Measurements from ENCODE around the gene TSPAN8.
"Not testable (repeated sequence)": the region's sequence is repeated elsewhere in the genome, so short reads cannot be mapped to it uniquely, and the experiment has no call there.

Gene TSPAN8

GRCh38 chr12:71186571-71187288 is 28.9 kb upstream of the TSPAN8 start:
- peaks cover 4% of the 10 kb centered on the region for H3K4me1 ChIP-seq
- H4K20me1 ChIP-seq = no peaks in the 10 kb centered on the region
- H3K9me3 ChIP-seq = no peaks in the 10 kb centered on the region
- no peak overlapping the region for H3K9ac ChIP-seq
- no peak overlapping the region for H3K4me3 ChIP-seq
- H3K4me2 ChIP-seq = no peak overlapping the region
- H3K27me3 ChIP-seq = no peaks in the 10 kb centered on the region
- no peak for TF ChIP-seq Cebpa-rat (IDR thresholded peaks at IDR 0.05)
- no peak overlapping the region for H3K27ac ChIP-seq
- H3K36me3 ChIP-seq = no peaks in the 10 kb centered on the region

GRCh38 chr12:71183846-71184245 is 26.0 kb upstream of the TSPAN8 start:
- Histone ChIP-seq H3K4me1 (no peaks in the 10 kb centered on the region), H3K27me3 (no peaks in the 10 kb centered on the region), H3K27ac (no peak overlapping the region), H3K4me3 (no peak overlapping the region), H4K20me1 (no peaks in the 10 kb centered on the region), H3K9me3 (no peaks in the 10 kb centered on the region), H3K9ac (no peak overlapping the region), H3K36me3 (no peaks in the 10 kb centered on the region), H3K4me2 (no peak overlapping the region)
- TF ChIP-seq Cebpa-rat (IDR thresholded peaks at IDR 0.05) = no peak

GRCh38 chr12:71183018-71183417 is 25.2 kb upstream of the TSPAN8 start:
- H3K9ac ChIP-seq = no peak overlapping the region
- H3K4me3 ChIP-seq = no peak overlapping the region
- H3K27me3 ChIP-seq = no peaks in the 10 kb centered on the region
- no peak overlapping the region for H3K27ac ChIP-seq
- TF ChIP-seq Cebpa-rat (IDR thresholded peaks at IDR 0.05) = no peak
- H4K20me1 ChIP-seq = no peaks in the 10 kb centered on the region
- H3K4me1 ChIP-seq = no peaks in the 10 kb centered on the region
- H3K9me3 ChIP-seq = no peaks in the 10 kb centered on the region
- H3K36me3 ChIP-seq = no peaks in the 10 kb centered on the region
- no peak overlapping the region for H3K4me2 ChIP-seq

GRCh38 chr12:71178162-71178561 is 20.4 kb upstream of the TSPAN8 start:
- no peaks in the 10 kb centered on the region for H3K9me3 ChIP-seq
- TF ChIP-seq Cebpa-rat (IDR thresholded peaks at IDR 0.05) = no peak
- H3K27ac ChIP-seq = no peak overlapping the region

GRCh38 chr12:71174825-71175224 is 17.0 kb upstream of the TSPAN8 start:
- Histone ChIP-seq H3K4me3 (no peak overlapping the region), H3K4me2 (no peak overlapping the region), H3K27me3 (no peaks in the 10 kb centered on the region), H3K4me1 (no peaks in the 10 kb centered on the region), H4K20me1 (no peaks in the 10 kb centered on the region), H3K9me3 (no peaks in the 10 kb centered on the region), H3K9ac (no peak overlapping the region), H3K27ac (no peak overlapping the region), H3K36me3 (no peaks in the 10 kb centered on the region)
- TF ChIP-seq Cebpa-rat (IDR thresholded peaks at IDR 0.05) = no peak

More at GRCh38 chr12:71178162-71178561, 20.4 kb upstream of the TSPAN8 start:
- Histone ChIP-seq H3K27me3 (no peaks in the 10 kb centered on the region), H3K4me2 (no peak overlapping the region), H4K20me1 (no peaks in the 10 kb centered on the region), H3K4me3 (no peak overlapping the region), H3K4me1 (no peaks in the 10 kb centered on the region), H3K9ac (no peak overlapping the region), H3K36me3 (no peaks in the 10 kb centered on the region)

GRCh38 chr12:71174146-71174545 is 16.3 kb upstream of the TSPAN8 start:
- Histone ChIP-seq H3K4me3 (no peak overlapping the region), H3K4me2 (no peak overlapping the region), H4K20me1 (no peaks in the 10 kb centered on the region), H3K9ac (no peak overlapping the region), H3K27ac (no peak overlapping the region), H3K36me3 (no peaks in the 10 kb centered on the region), H3K27me3 (no peaks in the 10 kb centered on the region), H3K4me1 (no peaks in the 10 kb centered on the region), H3K9me3 (no peaks in the 10 kb centered on the region)
- TF ChIP-seq Cebpa-rat (IDR thresholded peaks at IDR 0.05) = no peak

GRCh38 chr12:71170456-71170855 is 12.7 kb upstream of the TSPAN8 start:
- Histone ChIP-seq H3K27ac (no peak overlapping the region), H4K20me1 (no peaks in the 10 kb centered on the region), H3K36me3 (no peaks in the 10 kb centered on the region), H3K4me2 (no peak overlapping the region), H3K9me3 (peaks cover 14% of the 10 kb centered on the region), H3K4me3 (no peak overlapping the region), H3K4me1 (no peaks in the 10 kb centered on the region), H3K9ac (no peak overlapping the region), H3K27me3 (no peaks in the 10 kb centered on the region)
- TF ChIP-seq Cebpa-rat (IDR thresholded peaks at IDR 0.05) = no peak

GRCh38 chr12:71169286-71169685 is 11.5 kb upstream of the TSPAN8 start:
- Histone ChIP-seq H4K20me1 (no peaks in the 10 kb centered on the region), H3K4me2 (no peak overlapping the region), H3K36me3 (no peaks in the 10 kb centered on the region), H3K9ac (no peak overlapping the region), H3K9me3 (peaks cover 20% of the 10 kb centered on the region), H3K4me1 (no peaks in the 10 kb centered on the region), H3K27me3 (no peaks in the 10 kb centered on the region), H3K4me3 (no peak overlapping the region), H3K27ac (no peak overlapping the region)
- no peak for TF ChIP-seq Cebpa-rat (IDR thresholded peaks at IDR 0.05)

GRCh38 chr12:71166862-71167496 is 9.2 kb upstream of the TSPAN8 start:
- H3K9ac ChIP-seq = no peak overlapping the region
- H3K9me3 ChIP-seq = peaks cover 20% of the 10 kb centered on the region
- no peaks in the 10 kb centered on the region for H4K20me1 ChIP-seq
- no peaks in the 10 kb centered on the region for H3K27me3 ChIP-seq
- H3K36me3 ChIP-seq = no peaks in the 10 kb centered on the region
- no peak overlapping the region for H3K4me3 ChIP-seq
- H3K27ac ChIP-seq = no peak overlapping the region
- TF ChIP-seq Cebpa-rat (IDR thresholded peaks at IDR 0.05) = no peak
- no peaks in the 10 kb centered on the region for H3K4me1 ChIP-seq
- H3K4me2 ChIP-seq = no peak overlapping the region

GRCh38 chr12:71166280-71166679 is 8.5 kb upstream of the TSPAN8 start:
- H3K36me3 ChIP-seq = no peaks in the 10 kb centered on the region
- no peaks in the 10 kb centered on the region for H4K20me1 ChIP-seq
- no peak for TF ChIP-seq Cebpa-rat (IDR thresholded peaks at IDR 0.05)
- no peaks in the 10 kb centered on the region for H3K4me1 ChIP-seq
- H3K27ac ChIP-seq = no peak overlapping the region
- H3K9ac ChIP-seq = no peak overlapping the region
- no peaks in the 10 kb centered on the region for H3K27me3 ChIP-seq
- H3K4me3 ChIP-seq = no peak overlapping the region
- H3K4me2 ChIP-seq = no peak overlapping the region
- peaks cover 20% of the 10 kb centered on the region for H3K9me3 ChIP-seq

GRCh38 chr12:71165780-71166179 is 8.0 kb upstream of the TSPAN8 start:
- not testable (repeated sequence) for H3K27ac ChIP-seq, H3K4me2 ChIP-seq, H3K27me3 ChIP-seq, H3K36me3 ChIP-seq, H4K20me1 ChIP-seq, H3K4me3 ChIP-seq, H3K4me1 ChIP-seq, H3K9ac ChIP-seq
- H3K9me3 ChIP-seq = peaks cover 20% of the 10 kb centered on the region

All from BLaER1 (cell line).